A549 (cell line): ENCODE results near the gene NKAIN4. TPM values are rescaled to one million over a fixed set of nuclear protein-coding genes. Genes with fewer than 3 reads are reported as not detected.

ENCODE experiments used
- ATAC-seq, 2 experiments: fragments of 200-7000 bp in 1 of 2; fragments of >200 bp in 1 of 2; cut with Nextera tagmentation in 1 of 2; cut with Tn5 transposase in 1 of 2; 3 replicates each; pipeline versions ENCODE4 v1.8.0 to v1.9.1; 2018 to 2020; ENCODE audit warnings: mild to moderate bottlenecking in 1 of 2, moderate library complexity in 1 of 2
- CTCF ChIA-PET: fragments of 300-600 bp; sonication (Branson Sonifier 250); formaldehyde crosslinking; extraction: SDS; loops from one replicate; lab custom pipeline; 2021; ENCODE audit warnings: antibody characterized with exemption, inconsistent platforms; lab: Yijun Ruan, JAX
- POLR2A ChIA-PET: fragments of 350-600 bp; formaldehyde crosslinking; extraction: SDS; loops from one replicate; lab custom pipeline; 2021; ENCODE audit warnings: antibody characterized with exemption, inconsistent platforms; lab: Yijun Ruan, JAX
- DNase-seq, 2 experiments: peaks; one replicate each; pipeline versions ENCODE4 v3.0.0 to v3.0.0-alpha.2; 2011 to 2016; ENCODE audit warnings: low read depth in 1 of 2, low spot score in 1 of 2
- FAIRE-seq: peaks from 2 replicates; lab custom pipeline; 2011; peaks lifted over from hg19 to GRCh38; lab: Jason Lieb, UNC
- H3K27ac ChIP-seq, 2 experiments: fragments of >200 bp; sonication (Bioruptor Twin); formaldehyde crosslinking; 3 replicates each; pipeline ENCODE4 v1.5.1; 2016 to 2017
- H3K4me1 ChIP-seq: fragments of >200 bp; sonication (Bioruptor Twin); formaldehyde crosslinking; 3 replicates; pipeline ENCODE4 v1.6.1; 2016
- H3K4me2 ChIP-seq: fragments of >200 bp; sonication (Bioruptor Twin); formaldehyde crosslinking; 3 replicates; pipeline ENCODE4 v1.6.1; 2016
- H3K4me3 ChIP-seq: fragments of >200 bp; sonication (Bioruptor Twin); formaldehyde crosslinking; 3 replicates; pipeline ENCODE4 v1.5.1; 2016
- H3K9me3 ChIP-seq: fragments of >200 bp; sonication (Bioruptor Twin); formaldehyde crosslinking; 3 replicates; pipeline ENCODE4 v1.6.1; 2016
- CBX2 ChIP-seq: fragments of 200-600 bp; sonication (generic); IDR thresholded peaks from 2 replicates; pipeline ENCODE4 v1.6.1; 2016; ENCODE audit warnings: low read depth, mild to moderate bottlenecking, borderline replicate concordance
- CHD2 ChIP-seq: fragments of 150-350 bp; IDR thresholded peaks from 2 replicates; pipeline ENCODE4 v1.6.1; 2014; ENCODE audit warnings: low read length; ENCODE audit not compliant: partially characterized antibody
- EP300 ChIP-seq, 2 experiments: fragments of >200 bp; sonication (Bioruptor Twin); formaldehyde crosslinking; IDR thresholded peaks; 2 replicates in 1 of 2; 3 replicates in 1 of 2; pipeline ENCODE4 v1.6.1; 2016 to 2017
- FOSB ChIP-seq: fragments of 250-450 bp; sonication (Bioruptor Pico); IDR thresholded peaks from 2 replicates; pipeline ENCODE4 v1.5.0; 2020; ENCODE audit warnings: mild to moderate bottlenecking, moderate library complexity
- FOSL2 ChIP-seq, 2 experiments: fragments of 450-650 bp in 1 of 2; fragments of >200 bp in 1 of 2; sonication (Bioruptor Twin) in 1 of 2; formaldehyde crosslinking; IDR thresholded peaks; 2 replicates each; pipeline versions ENCODE4 v1.5.0 to v1.6.1; 2016 to 2020; ENCODE audit warnings: mild to moderate bottlenecking in 1 of 2, moderate library complexity in 1 of 2
- FOXS1 ChIP-seq: fragments of 250-450 bp; sonication (Bioruptor Pico); IDR thresholded peaks from 2 replicates; pipeline ENCODE4 v1.5.0; 2020; ENCODE audit warnings: mild to moderate bottlenecking, moderate library complexity
- HEYL ChIP-seq: fragments of 250-450 bp; sonication (Bioruptor Pico); IDR thresholded peaks from 2 replicates; pipeline ENCODE4 v1.8.0; 2021; ENCODE audit warnings: mild to moderate bottlenecking, moderate library complexity
- JUN ChIP-seq, 2 experiments: fragments of >200 bp; sonication (Bioruptor Twin); formaldehyde crosslinking; IDR thresholded peaks; 2 replicates in 1 of 2; 3 replicates in 1 of 2; pipeline ENCODE4 v1.6.1; 2016 to 2017
- JUNB ChIP-seq: fragments of >200 bp; sonication (Bioruptor Twin); formaldehyde crosslinking; IDR thresholded peaks from 2 replicates; pipeline ENCODE4 v1.6.1; 2016
- KDM1A ChIP-seq: fragments of 200-600 bp; sonication (generic); IDR thresholded peaks from 2 replicates; pipeline ENCODE4 v1.6.1; 2016; ENCODE audit warnings: low read depth, mild to moderate bottlenecking
- KDM5A ChIP-seq: fragments of 200-600 bp; sonication (generic); IDR thresholded peaks from 2 replicates; pipeline ENCODE4 v1.6.1; 2016; ENCODE audit warnings: antibody characterized with exemption, mild to moderate bottlenecking
- MAZ ChIP-seq: fragments of 150-350 bp; IDR thresholded peaks from 2 replicates; pipeline ENCODE4 v1.6.1; 2014; ENCODE audit warnings: antibody characterized with exemption, low read depth, low read length, borderline replicate concordance
- NR3C1 ChIP-seq: fragments of >200 bp; sonication (Bioruptor Twin); formaldehyde crosslinking; IDR thresholded peaks from 3 replicates; pipeline ENCODE4 v1.6.1; 2017
- PHF8 ChIP-seq: fragments of 200-600 bp; sonication (generic); IDR thresholded peaks from 2 replicates; pipeline ENCODE4 v1.6.1; 2016; ENCODE audit warnings: low read depth, mild to moderate bottlenecking, antibody characterized with exemption, moderate library complexity, borderline replicate concordance
- POLR2AphosphoS2 ChIP-seq: conservative IDR thresholded peaks from 2 replicates; pipeline ENCODE4 v1.6.1; 2012; ENCODE audit warnings: low read length, improper control_type of control experiment, inconsistent platforms
- SREBF2 ChIP-seq: fragments of 450-650 bp; IDR thresholded peaks from 2 replicates; pipeline ENCODE4 v1.6.1; 2014; ENCODE audit warnings: mild to moderate bottlenecking, moderate library complexity
- TFCP2L1 ChIP-seq: fragments of 250-450 bp; sonication (Bioruptor Pico); IDR thresholded peaks from 2 replicates; pipeline ENCODE4 v1.5.0; 2021; ENCODE audit warnings: mild to moderate bottlenecking
- ZC3H11A ChIP-seq: fragments of 450-650 bp; IDR thresholded peaks from 2 replicates; pipeline ENCODE4 v1.6.1; 2014; ENCODE audit warnings: antibody characterized with exemption, mild to moderate bottlenecking
- ZFP36 ChIP-seq: fragments of 450-650 bp; IDR thresholded peaks from 2 replicates; pipeline ENCODE4 v1.6.1; 2014; ENCODE audit warnings: borderline replicate concordance; ENCODE audit not compliant: partially characterized antibody
- ZSCAN20 ChIP-seq: fragments of 250-450 bp; sonication (Bioruptor Pico); IDR thresholded peaks from 2 replicates; pipeline ENCODE4 v1.8.0; 2022; ENCODE audit warnings: mild to moderate bottlenecking, moderate library complexity
- whole genome bisulfite sequencing: methylation state at CpG from one replicate; pipeline ENCODE4 v1.1.6; 2017; ENCODE audit errors: missing lambda C conversion rate; 5-methylcytosine and 5-hydroxymethylcytosine counted together
- polyA plus RNA-seq, 4 experiments: library from polyadenylated mRNA; depleted of rRNA in 3 of 4; stranded (reverse); fragments of >200 nt; fragmentation: RNase III in 1 of 4; extraction: RNeasy Plus Mini Kit Qiagen cat#74134 plus additional on column Dnase treatment in 1 of 4; gene quantifications; 2 replicates in 3 of 4; 3 replicates in 1 of 4; pipeline ENCODE4 v1.2.3, GENCODE V29; 2011 to 2017
- TF ChIP-seq, protein P1 (sequence below): fragments of >200 bp; sonication (Bioruptor Twin); formaldehyde crosslinking; IDR thresholded peaks from 3 replicates; pipeline ENCODE4 v1.5.1; 2016
- TF ChIP-seq, protein P2 (sequence below): fragments of 200-600 bp; sonication (generic); IDR thresholded peaks from 2 replicates; pipeline ENCODE4 v1.6.1; 2016; ENCODE audit warnings: antibody characterized with exemption, mild to moderate bottlenecking, moderate library complexity
- TF ChIP-seq, protein P3 (sequence below): fragments of 450-650 bp; IDR thresholded peaks from 2 replicates; pipeline ENCODE4 v1.6.1; 2014; ENCODE audit warnings: antibody characterized with exemption

The NKAIN4 gene
- polyA plus RNA-seq, 2 of the 4 experiments (the other 2 are of a cell fraction), result 5.8 to 9.7 TPM

DNA sequence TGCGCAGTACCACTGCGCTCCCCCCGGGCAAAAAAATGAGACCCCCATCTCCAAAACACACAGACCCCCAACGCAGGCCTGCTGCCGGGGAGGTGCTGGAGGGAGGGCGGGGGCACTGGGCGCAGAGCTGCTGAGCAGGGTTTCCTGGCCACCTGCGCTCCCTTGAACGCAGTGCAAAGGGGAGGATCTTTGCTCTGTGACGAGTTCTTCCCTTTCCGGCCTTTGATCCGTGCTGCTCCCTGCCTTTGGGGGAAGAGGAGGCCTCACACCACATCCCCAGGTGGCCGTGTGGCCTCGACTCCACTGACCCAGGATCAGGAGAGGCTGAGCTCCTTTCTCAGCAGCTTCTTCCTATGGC lies 29.8 kb upstream of the NKAIN4 start:
- no peak overlapping the region for H3K4me2 ChIP-seq
- FAIRE-seq (no peak), ATAC-seq (no peak), DNase-seq (no peak)
- no peaks in the 10 kb centered on the region for H3K9me3 ChIP-seq
- H3K4me1 ChIP-seq, result no peaks in the 10 kb centered on the region
- POLR2A ChIA-PET, result interaction anchor here (0.6 to 1.7 kb wide), 2 partner anchors 11 to 313 kb away, joined by 3 to 6 read pairs; partner anchors contain the start of gene ARFGAP1
- H3K4me3 ChIP-seq, result no peak overlapping the region
- TF ChIP-seq HEYL (CRISPR knock-in tag), result no peak
- TF ChIP-seq POLR2AphosphoS2, result no peak
- no peak for TF ChIP-seq CBX2
- no peak for TF ChIP-seq FOSL2 (IDR thresholded peaks at IDR 0.05)
- no peak for TF ChIP-seq FOSL2 (CRISPR knock-in tag; IDR thresholded peaks at IDR 0.05)
- no peak for TF ChIP-seq PHF8
- TF ChIP-seq FOSB (CRISPR knock-in tag), result no peak
- TF ChIP-seq ZFP36, result no peak
- no peak for TF ChIP-seq JUN (IDR thresholded peaks at IDR 0.05)
- TF ChIP-seq FOXS1 (CRISPR knock-in tag), result no peak
- 92% methylated on average over 14 of the region's 14 CpGs for WGBS
- CTCF ChIA-PET, result interaction anchor here (1.4 to 30.4 kb wide), 3 partner anchors 7 to 59 kb away, joined by 3 to 401 read pairs (median 51); partner anchors contain the start of gene COL20A1
- H3K27ac ChIP-seq, result no peak overlapping the region

DNA sequence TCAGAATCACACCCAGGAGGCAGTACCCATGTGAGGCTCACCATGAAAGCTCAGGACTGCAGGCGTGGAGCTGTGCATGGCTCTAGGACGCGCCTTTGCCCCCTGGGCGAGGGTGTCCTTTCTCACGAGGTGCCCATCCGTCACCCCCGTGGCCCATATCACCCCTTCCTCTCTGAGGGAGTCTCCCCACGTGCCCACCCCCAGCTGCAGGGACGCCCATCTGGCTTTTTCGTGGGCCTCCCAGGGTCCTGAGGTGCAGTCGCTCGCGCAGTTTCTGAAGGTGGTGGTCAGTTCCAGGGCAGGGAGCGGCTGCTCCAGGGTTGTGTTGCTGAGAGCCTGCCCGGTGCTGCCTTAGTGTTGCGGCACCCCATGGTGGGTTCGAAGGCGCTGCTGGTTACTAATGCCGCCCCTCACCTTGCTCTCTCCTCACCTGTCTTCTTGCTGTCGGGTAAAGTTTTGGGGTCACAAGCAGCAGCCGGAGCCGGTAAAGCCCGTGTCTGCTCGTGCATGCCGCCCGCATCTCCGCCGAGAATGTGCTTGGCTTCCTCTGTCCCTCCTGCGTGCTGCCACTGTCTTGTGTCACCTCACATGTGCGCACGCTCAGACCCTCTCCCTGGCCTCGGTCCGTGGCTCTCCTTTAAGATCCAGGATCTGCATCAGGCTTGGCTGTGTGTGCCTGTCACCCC lies 29.3 kb upstream of the NKAIN4 start:
- H3K4me3 ChIP-seq, result no peak overlapping the region
- DNase-seq, result no peak
- H3K9me3 ChIP-seq, result no peaks in the 10 kb centered on the region
- H3K4me1 ChIP-seq, result no peaks in the 10 kb centered on the region
- no peak overlapping the region for H3K4me2 ChIP-seq
- ChIA-PET POLR2A (interaction anchor here (0.6 to 1.7 kb wide), 2 partner anchors 10 to 314 kb away, joined by 3 to 6 read pairs; partner anchors contain the start of gene ARFGAP1), CTCF (interaction anchor here (0.9 to 30.4 kb wide), 5 partner anchors 8 to 58 kb away, joined by 3 to 401 read pairs (median 4); partner anchors contain the start of genes ARFGAP1 and COL20A1)
- 91% methylated on average over 31 of the region's 33 CpGs for WGBS
- TF ChIP-seq POLR2AphosphoS2, result no peak
- TF ChIP-seq JUN (IDR thresholded peaks at IDR 0.05), result no peak
- TF ChIP-seq ZC3H11A, result no peak
- TF ChIP-seq EP300 (IDR thresholded peaks at IDR 0.05), result no peak
- TF ChIP-seq ZSCAN20 (CRISPR knock-in tag), result no peak
- TF ChIP-seq KDM5A, result no peak
- no peak for TF ChIP-seq FOXS1 (CRISPR knock-in tag)
- TF ChIP-seq JUNB, result no peak
- TF ChIP-seq CHD2, result no peak
- no peak for TF ChIP-seq NR3C1
- TF ChIP-seq, protein P1, sequence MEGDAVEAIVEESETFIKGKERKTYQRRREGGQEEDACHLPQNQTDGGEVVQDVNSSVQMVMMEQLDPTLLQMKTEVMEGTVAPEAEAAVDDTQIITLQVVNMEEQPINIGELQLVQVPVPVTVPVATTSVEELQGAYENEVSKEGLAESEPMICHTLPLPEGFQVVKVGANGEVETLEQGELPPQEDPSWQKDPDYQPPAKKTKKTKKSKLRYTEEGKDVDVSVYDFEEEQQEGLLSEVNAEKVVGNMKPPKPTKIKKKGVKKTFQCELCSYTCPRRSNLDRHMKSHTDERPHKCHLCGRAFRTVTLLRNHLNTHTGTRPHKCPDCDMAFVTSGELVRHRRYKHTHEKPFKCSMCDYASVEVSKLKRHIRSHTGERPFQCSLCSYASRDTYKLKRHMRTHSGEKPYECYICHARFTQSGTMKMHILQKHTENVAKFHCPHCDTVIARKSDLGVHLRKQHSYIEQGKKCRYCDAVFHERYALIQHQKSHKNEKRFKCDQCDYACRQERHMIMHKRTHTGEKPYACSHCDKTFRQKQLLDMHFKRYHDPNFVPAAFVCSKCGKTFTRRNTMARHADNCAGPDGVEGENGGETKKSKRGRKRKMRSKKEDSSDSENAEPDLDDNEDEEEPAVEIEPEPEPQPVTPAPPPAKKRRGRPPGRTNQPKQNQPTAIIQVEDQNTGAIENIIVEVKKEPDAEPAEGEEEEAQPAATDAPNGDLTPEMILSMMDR, result no peak
- no peak for TF ChIP-seq CBX2
- no peak for TF ChIP-seq KDM1A
- no peak for TF ChIP-seq SREBF2
- TF ChIP-seq TFCP2L1, result no peak
- TF ChIP-seq MAZ, result no peak
- TF ChIP-seq, protein P2, sequence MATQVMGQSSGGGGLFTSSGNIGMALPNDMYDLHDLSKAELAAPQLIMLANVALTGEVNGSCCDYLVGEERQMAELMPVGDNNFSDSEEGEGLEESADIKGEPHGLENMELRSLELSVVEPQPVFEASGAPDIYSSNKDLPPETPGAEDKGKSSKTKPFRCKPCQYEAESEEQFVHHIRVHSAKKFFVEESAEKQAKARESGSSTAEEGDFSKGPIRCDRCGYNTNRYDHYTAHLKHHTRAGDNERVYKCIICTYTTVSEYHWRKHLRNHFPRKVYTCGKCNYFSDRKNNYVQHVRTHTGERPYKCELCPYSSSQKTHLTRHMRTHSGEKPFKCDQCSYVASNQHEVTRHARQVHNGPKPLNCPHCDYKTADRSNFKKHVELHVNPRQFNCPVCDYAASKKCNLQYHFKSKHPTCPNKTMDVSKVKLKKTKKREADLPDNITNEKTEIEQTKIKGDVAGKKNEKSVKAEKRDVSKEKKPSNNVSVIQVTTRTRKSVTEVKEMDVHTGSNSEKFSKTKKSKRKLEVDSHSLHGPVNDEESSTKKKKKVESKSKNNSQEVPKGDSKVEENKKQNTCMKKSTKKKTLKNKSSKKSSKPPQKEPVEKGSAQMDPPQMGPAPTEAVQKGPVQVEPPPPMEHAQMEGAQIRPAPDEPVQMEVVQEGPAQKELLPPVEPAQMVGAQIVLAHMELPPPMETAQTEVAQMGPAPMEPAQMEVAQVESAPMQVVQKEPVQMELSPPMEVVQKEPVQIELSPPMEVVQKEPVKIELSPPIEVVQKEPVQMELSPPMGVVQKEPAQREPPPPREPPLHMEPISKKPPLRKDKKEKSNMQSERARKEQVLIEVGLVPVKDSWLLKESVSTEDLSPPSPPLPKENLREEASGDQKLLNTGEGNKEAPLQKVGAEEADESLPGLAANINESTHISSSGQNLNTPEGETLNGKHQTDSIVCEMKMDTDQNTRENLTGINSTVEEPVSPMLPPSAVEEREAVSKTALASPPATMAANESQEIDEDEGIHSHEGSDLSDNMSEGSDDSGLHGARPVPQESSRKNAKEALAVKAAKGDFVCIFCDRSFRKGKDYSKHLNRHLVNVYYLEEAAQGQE, result no peak
- TF ChIP-seq, protein P3, sequence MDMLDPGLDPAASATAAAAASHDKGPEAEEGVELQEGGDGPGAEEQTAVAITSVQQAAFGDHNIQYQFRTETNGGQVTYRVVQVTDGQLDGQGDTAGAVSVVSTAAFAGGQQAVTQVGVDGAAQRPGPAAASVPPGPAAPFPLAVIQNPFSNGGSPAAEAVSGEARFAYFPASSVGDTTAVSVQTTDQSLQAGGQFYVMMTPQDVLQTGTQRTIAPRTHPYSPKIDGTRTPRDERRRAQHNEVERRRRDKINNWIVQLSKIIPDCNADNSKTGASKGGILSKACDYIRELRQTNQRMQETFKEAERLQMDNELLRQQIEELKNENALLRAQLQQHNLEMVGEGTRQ, result no peak
- no peak for FAIRE-seq
- H3K27ac ChIP-seq, result no peak overlapping the region
- no peak for ATAC-seq
